T-helper 2 cell (primary cell): Measurements from ENCODE around the gene EXOC2.
A peak's percentile ranks its signal among the peaks of the same experiment; 100 is the strongest.

Source experiments
- DNase-seq, 5 experiments: peaks; one replicate each; pipeline versions ENCODE4 v3.0.0 to v3.0.0-alpha.2; 2012 to 2022

Gene EXOC2

GRCh38 chr6:465531-466348 is 227.2 kb downstream of the EXOC2 start:
- DNase-seq = no peak

- no peak for DNase-seq
Observed at GRCh38 chr6:456887-457286, 236.1 kb downstream of the EXOC2 start.

GRCh38 chr6:456358-456867 is 236.5 kb downstream of the EXOC2 start:
- no peak for DNase-seq

GRCh38 chr6:455835-456234 is 237.1 kb downstream of the EXOC2 start:
- DNase-seq = no peak

- no peak for DNase-seq
Observed at GRCh38 chr6:455006-455585, 237.8 kb downstream of the EXOC2 start.

GRCh38 chr6:454148-454991 is 238.6 kb downstream of the EXOC2 start:
- no peak for DNase-seq

- no peak for DNase-seq
Observed at GRCh38 chr6:453152-453551, 239.8 kb downstream of the EXOC2 start.

- no peak for DNase-seq
Observed at GRCh38 chr6:452301-453067, 240.5 kb downstream of the EXOC2 start.

GRCh38 chr6:451847-452246 is 241.1 kb downstream of the EXOC2 start:
- DNase-seq = no peak

GRCh38 chr6:451336-451735 is 241.6 kb downstream of the EXOC2 start:
- no peak for DNase-seq

- DNase-seq = no peak
Observed at GRCh38 chr6:449486-450419, 243.2 kb downstream of the EXOC2 start.

GRCh38 chr6:449057-449430 is 243.9 kb downstream of the EXOC2 start:
- no peak for DNase-seq

- DNase-seq = no peak
Observed at GRCh38 chr6:448296-449056, 244.5 kb downstream of the EXOC2 start.

GRCh38 chr6:447381-448165 is 245.4 kb downstream of the EXOC2 start:
- peak in 2 of 5 experiments; percentile 28 to 61 for DNase-seq

GRCh38 chr6:446418-447366 is 246.2 kb downstream of the EXOC2 start:
- peak; percentile 28 to 92 (median 62) for DNase-seq

GRCh38 chr6:445571-446417 is 247.1 kb downstream of the EXOC2 start:
- DNase-seq = no peak

GRCh38 chr6:444653-445275 is 248.2 kb downstream of the EXOC2 start:
- DNase-seq = peak in 4 of 5 experiments; percentile 26 to 81 (median 39)
